Urinary bladder (tissue), 4 donors: ENCODE results near the gene TMPRSS11E. TPM values are rescaled to one million over a fixed set of nuclear protein-coding genes. Genes with fewer than 3 reads are reported as not detected.
"Not testable (repeated sequence)": the region's sequence is repeated elsewhere in the genome, so short reads cannot be mapped to it uniquely, and the experiment has no call there.

Source experiments
- DNase-seq: peaks from one replicate; pipeline ENCODE4 v3.0.0-alpha.2; 2015; ENCODE audit errors: extremely low spot score
- H3K27ac ChIP-seq: one replicate; pipeline ENCODE4 v1.5.1; 2013; ENCODE audit warnings: low read depth, mild to moderate bottlenecking, moderate library complexity
- H3K36me3 ChIP-seq: one replicate; pipeline ENCODE4 v1.6.1; 2013; ENCODE audit warnings: mild to moderate bottlenecking, moderate library complexity; ENCODE audit not compliant: insufficient read depth
- H3K4me1 ChIP-seq: one replicate; pipeline ENCODE4 v1.6.1; 2013; ENCODE audit warnings: mild to moderate bottlenecking, moderate library complexity; ENCODE audit not compliant: insufficient read depth
- H3K4me3 ChIP-seq: one replicate; pipeline ENCODE4 v1.5.1; 2013; ENCODE audit warnings: low read depth, low read length
- WGBS: extraction: QIAGEN DNeasy Blood & Tissue Kit; methylation state at CpG from one replicate; pipeline ENCODE4 v1.1.7; 2013; 5-methylcytosine and 5-hydroxymethylcytosine counted together
- polyA plus RNA-seq: library from polyadenylated mRNA; stranded (reverse); fragments of 200-250 nt; gene quantifications from one replicate; pipeline ENCODE4 v1.2.3, GENCODE V29; 2013
- total RNA-seq: library from RNA; depleted of rRNA; stranded (reverse); fragments of >200 nt; gene quantifications from one replicate; pipeline ENCODE4 v1.2.3, GENCODE V29; 2014
- donor health status: healthy with polysubstance abuse.
- donor health status: healthy.

The TMPRSS11E gene
- total and polyA plus RNA-seq, 2 donors: 2.2 to 34.7 TPM

GRCh38 chr4:68542742-68543141 is 95.5 kb downstream of the TMPRSS11E start:
- H3K36me3 ChIP-seq, H3K4me3 ChIP-seq: not testable (repeated sequence)
- 89% methylated on average over 13 of the region's 13 CpGs for WGBS

More at GRCh38 chr4:68542742-68543141, 95.5 kb downstream of the TMPRSS11E start:
- DNase-seq, H3K27ac ChIP-seq, H3K4me1 ChIP-seq: not testable (repeated sequence)

Other genes with a start within 250 kb of the TMPRSS11E start
- not detected for gene TMPRSS11B, start 201.8 kb upstream of the TMPRSS11E start, total RNA-seq
- not detected for gene TMPRSS11B, start 201.8 kb upstream of the TMPRSS11E start, polyA plus RNA-seq
- 105 TPM for gene YTHDC1, start 97.4 kb upstream of the TMPRSS11E start, total RNA-seq
- gene YTHDC1, start 97.4 kb upstream of the TMPRSS11E start, polyA plus RNA-seq: 64.9 TPM
- gene UGT2B17, start 128.9 kb downstream of the TMPRSS11E start, total RNA-seq: not detected
- gene UGT2B17, start 128.9 kb downstream of the TMPRSS11E start, polyA plus RNA-seq: not detected
- 0.26 TPM for gene UGT2B15, start 223.2 kb downstream of the TMPRSS11E start, total RNA-seq
- 0.08 TPM for gene UGT2B15, start 223.2 kb downstream of the TMPRSS11E start, polyA plus RNA-seq